Esophagus mucosa (tissue), 1 donor: ENCODE data around the gene IGFL1. TPM values are rescaled to one million over a fixed set of nuclear protein-coding genes. Genes with fewer than 3 reads are reported as not detected.
A peak's percentile ranks its signal among the peaks of the same experiment; 100 is the strongest.
"Not testable (repeated sequence)": the region's sequence is repeated elsewhere in the genome, so short reads cannot be mapped to it uniquely, and the experiment has no call there.

Source experiments
- ATAC-seq: fragments of 200-7000 bp; cut with Tn5 transposase; one replicate; pipeline ENCODE4 v1.9.1; 2020
- total RNA-seq: library from RNA; stranded (reverse); gene quantifications from one replicate; pipeline ENCODE4 v1.2.4, GENCODE V29; 2023
- donor health status: DM: yes; HTN: yes; CAD: no.

Gene IGFL1
- total RNA-seq, result 20.2 TPM

DNA sequence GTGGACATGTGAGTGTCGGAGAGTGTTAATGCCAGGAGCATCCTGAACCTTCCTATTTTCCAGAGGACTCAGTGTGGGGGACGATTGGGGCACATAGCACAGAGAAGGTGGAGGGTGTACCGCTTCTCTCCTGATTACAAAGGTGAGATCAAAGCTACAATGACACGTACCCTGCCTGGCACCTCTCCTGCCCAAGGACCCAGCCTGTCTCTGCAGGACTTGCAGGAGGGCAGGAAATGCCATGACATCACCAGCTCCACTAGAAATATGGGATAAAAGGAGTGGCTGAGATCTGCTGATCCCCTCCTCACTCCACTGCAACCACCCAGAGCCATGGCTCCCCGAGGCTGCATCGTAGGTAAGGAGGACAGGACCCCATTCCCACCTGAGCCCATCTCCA lies at the start of gene IGFL1:
TSS of gene IGFL1 (plus strand) at position 301 of the 400 bp plus-strand sequence. CDS start at position 334, 33 bp downstream.
- no peak for ATAC-seq

DNA sequence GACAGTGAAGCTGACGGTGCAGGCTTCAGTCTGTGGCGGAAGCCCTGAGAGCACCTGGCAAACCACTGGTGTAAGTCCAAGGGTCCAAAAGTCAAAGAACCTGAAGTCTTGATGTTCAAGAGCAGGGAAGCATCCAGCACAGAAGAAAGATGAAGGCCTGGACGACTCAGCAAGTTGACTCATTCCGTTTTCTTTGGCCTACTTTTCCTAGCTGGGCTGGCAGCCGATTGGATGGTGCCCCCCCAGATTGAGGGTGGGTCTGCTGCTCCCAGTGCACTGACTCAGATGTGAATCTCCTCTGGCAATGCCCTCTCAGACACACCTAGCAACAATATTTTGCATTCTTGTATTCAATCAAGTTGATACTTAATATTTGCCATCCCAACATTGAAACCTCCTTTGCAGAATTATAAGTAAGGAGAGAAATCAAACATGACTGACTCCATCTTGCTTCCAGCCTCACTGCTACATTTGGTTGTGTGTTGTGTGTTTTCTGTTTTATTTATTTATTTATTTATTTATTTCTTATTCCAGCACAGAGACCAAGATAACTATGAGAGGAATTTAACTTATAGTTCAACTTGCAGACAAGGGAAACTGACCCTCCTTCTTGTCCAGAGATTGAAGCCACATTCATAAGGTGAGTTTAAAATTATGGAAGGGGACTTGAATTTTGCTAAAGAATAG lies 48.7 kb upstream of the IGFL1 start:
- peak; percentile 33 for ATAC-seq

DNA sequence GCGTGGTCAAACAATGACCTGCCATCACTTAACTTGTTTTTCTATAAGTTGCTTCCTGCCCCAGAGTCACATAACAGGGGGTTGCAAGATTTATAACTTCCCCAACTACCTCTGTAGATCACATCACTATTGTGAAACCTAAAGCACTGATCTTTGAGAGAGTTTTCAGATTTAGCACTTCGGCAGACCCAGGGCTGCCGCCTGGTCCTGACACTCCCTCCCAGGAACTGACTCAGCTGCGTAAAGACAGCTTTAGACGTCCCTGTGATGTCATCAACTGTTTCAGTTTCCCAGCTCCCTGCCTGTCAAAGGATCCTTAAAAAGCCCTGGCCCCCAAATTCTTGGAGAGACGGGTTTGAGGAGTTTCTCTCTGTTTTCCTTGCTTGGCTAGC lies 48.2 kb upstream of the IGFL1 start:
- ATAC-seq, result no peak

DNA sequence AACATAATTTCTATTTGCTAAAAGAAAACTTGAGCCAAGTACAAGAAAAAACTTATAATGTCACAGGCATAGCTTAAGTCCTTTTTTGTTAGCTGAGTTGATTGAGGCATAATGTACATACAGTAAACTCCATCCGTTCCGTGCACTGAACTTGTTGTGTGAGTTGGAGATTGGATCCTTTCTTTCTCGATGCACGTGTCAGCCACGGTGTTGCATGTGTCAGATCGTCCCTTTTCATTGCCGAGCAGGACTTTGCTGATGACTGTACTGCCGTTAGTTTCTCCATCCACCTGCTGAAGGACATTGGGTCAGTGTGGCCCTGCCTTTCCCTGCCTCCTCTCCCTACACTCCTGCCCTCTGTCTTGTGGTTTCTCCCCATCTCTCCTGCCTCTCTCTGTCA lies 47.1 kb upstream of the IGFL1 start:
- no peak for ATAC-seq

GRCh38 chr19:46184775-46185710 lies 44.5 kb upstream of the IGFL1 start:
- not testable (repeated sequence) for ATAC-seq

DNA sequence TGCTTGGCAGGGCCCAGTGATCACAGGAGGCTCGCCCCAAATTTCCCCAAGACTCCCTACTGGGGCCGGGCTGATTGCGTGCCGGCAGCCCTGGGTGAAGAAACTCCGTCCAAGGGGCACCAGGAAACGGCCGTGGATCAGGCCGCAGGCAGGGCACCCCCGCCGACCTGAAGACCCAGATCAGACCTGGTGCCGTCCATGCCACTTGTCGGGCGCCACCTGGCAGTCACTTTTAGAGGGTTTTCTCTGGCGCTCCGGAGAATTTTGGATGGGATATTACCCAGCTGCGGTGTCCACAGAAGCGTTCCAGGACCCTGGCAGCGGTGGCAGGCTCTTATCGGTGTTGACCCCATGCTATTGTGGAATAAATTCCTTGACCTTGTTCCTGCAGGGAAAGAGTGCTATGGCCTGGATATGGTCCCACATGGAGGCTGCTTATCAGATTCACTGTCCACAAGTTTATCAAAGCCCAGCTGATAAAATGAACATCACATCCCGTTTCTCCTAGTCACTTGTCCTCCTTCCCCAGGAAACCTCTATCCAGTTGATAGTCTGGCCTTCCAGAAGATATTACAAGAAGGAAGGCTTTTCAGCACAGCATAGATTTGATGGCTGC lies 43.3 kb upstream of the IGFL1 start:
- no peak for ATAC-seq

- no peak for ATAC-seq
Measured at GRCh38 chr19:46186717-46187101, 42.8 kb upstream of the IGFL1 start.

DNA sequence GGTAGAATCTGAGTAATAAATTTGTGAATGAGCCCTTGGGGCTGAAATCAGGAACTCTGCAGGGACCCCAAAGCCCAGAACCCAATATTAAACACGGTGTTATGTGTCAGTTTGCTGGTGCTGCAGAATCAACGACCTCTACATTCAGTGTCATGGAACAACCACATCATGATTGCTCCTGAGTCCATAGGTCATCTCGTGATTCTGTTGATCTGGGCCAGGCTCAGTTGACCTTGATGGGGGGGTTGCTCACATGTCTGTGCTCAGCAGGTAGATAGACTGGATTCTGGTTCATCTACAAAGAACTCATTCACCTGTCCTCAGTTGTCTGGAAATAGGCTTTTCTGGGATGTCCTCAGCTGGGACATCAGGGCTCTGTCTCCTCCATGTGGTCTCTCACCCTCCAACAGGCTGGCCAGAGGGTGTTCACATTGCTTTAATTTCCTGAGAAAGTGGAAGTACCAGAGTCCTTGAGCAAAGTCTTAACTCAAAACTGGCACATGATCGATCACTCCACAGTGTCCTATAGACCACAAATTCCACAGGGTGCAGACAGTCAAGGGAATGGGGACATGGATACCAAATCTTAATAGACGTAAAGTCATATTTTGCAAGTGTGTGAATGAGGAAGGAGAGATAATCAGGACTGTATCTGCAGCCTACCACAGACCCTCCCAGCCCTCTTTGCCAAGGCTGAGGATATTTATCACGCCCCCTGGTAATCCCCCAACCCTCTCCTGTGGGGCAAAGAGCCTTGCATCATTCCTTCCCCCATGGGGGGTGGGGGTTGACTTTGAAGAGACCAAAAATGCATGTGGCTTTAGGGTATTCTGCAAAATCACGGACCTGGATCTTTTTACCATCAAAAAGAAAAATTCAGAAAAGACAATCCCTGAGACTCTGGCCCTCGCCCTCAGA lies 39.3 kb upstream of the IGFL1 start:
- no peak for ATAC-seq

- no peak for ATAC-seq
Measured at GRCh38 chr19:46191356-46191755, 38.2 kb upstream of the IGFL1 start.

DNA sequence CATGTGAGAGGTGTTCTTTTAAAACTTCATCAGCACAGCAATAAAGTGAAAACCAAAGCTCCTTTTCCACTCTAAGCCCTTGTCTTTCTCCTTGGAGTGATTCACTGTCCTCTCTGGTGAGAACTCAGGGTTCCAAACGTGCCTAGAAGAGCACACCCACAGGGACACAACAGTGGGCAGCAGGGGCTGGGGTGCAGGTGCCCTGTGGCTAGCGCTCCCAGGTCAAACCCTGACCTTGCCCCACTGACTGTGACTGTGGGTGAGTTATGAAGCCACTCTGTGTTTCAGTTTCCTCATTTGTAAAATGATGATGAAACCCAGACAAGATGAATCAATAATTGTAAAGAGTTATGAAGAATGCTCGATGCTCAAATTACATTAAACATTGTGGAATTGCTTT lies 37.6 kb upstream of the IGFL1 start:
- no peak for ATAC-seq

GRCh38 chr19:46192626-46192991 lies 36.9 kb upstream of the IGFL1 start:
- ATAC-seq, result not testable (repeated sequence)

DNA sequence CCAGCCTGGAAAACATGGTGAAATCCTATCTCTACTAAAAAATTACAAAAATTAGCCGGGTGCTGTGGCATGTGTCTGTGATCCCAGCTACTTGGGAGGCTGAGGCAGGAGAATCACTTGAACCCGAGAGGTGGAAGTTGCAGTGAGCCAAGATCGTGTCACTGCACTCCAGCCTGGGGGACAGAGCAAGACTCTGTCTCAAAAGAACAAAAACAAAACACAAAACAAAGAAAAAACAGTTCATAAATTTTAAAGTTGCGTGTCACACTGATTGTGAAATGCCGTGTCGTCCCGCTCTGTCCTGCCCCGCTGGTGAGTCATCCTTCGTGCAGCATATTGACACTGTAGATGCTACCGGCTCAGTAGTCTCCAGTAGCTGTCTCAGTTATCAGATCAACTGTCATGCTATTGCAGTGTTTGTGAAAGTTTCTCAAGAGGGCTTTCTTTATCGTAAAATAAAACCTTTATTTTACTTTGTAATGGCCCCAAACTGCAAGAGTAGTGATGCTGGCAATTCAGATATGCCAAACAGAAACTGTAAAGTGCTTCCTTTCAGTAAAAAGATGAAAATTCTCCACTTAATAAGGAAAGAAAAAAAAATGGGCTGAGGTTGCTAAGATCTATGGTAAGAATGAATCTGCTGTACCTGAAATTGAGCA lies 36.4 kb upstream of the IGFL1 start:
- ATAC-seq, result peak; percentile 73

DNA sequence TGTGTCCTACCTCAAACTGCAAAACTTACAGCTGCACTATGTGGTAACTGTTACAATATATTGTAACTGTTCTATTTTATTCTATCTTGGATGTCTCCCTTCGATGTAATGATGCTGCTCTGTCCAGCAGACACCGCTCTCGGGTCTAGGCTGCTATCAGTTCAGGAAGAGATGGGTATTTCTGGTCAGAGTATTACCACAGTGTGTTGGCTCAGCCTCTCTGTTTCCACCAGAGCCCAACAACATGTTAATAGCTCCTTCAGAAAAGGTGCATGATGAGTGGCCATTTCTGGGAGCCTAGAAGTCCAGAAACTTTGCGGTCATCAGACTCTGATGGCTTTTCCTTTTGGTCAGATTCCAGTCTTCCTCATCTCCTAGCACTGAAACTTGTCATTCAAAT lies 35.9 kb upstream of the IGFL1 start:
- ATAC-seq, result no peak

- no peak for ATAC-seq
Measured at GRCh38 chr19:46195104-46195503, 34.4 kb upstream of the IGFL1 start.

DNA sequence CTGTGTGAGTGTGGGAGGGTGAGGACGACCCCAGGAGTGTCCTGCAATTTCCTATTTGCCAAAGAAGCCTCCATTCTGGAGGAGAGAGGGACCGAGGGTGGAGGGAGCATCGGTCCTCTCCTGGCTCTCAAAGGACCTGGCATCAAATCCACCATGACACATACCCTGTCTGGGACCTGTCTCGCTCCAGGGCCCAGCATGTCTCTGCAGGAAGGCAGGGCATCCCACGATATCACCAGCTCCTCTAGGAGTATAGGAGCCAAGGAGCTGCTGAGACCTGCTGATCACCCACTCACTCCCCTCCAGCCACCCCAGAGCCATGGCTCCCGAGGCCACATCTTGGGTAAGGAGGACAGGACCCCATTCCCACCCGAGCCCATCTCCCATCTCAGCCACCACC lies 33.6 kb upstream of the IGFL1 start:
- ATAC-seq, result peak; percentile 59

- ATAC-seq, result no peak
Measured at GRCh38 chr19:46196410-46197124, 33.0 kb upstream of the IGFL1 start.

DNA sequence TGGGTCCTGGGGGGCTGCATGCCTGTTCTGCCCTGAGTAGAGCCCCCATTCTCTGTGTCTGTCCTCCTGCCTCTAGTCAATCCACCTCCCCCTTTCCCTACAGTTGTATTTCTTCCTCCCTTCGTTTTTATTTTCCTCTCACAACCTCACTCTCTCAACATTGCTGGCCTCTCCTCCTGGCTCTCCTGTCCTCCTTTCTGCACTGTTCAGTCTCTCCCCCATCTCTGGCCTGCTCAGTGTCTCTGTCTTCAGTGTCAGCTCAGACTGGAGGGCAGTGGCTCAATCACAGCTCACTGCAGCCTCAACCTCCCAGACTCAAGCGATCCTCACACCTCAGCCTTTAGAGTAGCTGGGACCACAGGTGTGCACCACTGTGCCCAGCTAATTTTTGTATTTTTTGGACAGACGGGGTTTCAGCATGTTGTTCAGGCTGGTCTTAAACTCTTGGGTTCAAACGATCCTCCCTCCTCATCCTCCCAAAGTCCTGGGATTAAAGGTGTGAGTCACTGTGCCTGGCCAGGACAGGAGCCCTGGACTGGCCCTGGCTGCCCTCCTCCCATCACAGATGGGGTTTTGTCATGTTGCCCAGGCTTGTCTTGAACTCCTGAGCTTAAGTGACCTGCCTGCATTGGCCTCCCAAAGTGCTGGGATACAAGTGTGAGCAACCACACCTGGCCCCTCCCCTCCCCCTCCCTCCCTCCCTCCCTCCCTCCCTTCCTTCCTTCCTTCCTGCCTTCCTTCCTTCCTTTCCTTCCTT lies 32.0 kb upstream of the IGFL1 start:
- ATAC-seq, result peak; percentile 8

DNA sequence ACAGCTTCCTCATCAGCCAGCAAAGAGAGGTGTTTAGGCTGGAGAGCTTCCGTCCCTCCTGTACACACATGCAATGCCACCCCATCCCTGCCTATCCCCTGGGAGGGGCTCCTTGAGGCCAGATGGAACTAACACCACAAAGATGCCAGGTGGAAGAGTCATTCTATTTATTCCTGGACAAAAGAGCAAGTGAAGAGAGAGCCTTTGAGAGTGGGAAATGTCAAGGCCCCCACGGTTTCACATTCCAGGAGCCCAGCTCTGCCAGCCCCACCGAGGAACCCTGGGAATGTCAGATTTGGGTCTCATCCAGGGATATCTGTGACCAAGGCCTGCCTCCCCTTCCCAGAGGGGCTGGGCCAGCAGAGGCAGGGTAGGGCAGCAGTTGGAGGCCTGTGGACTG lies 30.8 kb upstream of the IGFL1 start:
- peak; percentile 64 for ATAC-seq

- peak; percentile 70 for ATAC-seq
Measured at GRCh38 chr19:46201454-46202310, 27.9 kb upstream of the IGFL1 start.
